H1 (cell line): ENCODE data around the gene C12orf42.

Experiments used
- EZH2 ChIP-seq: fragments of 200-600 bp; sonication (generic); IDR thresholded peaks from 2 replicates; pipeline ENCODE4 v1.7.1; 2012; ENCODE audit warnings: low read depth, mild to moderate bottlenecking, moderate library complexity, low read length, inconsistent platforms; ENCODE audit not compliant: severe bottlenecking
- POLR2A ChIP-seq, 2 experiments: IDR thresholded peaks; 1 replicate in 1 of 2; 2 replicates in 1 of 2; pipeline ENCODE4 v1.6.1; 2011; ENCODE audit warnings: low read depth in 2 of 2, low read length in 2 of 2, mild to moderate bottlenecking in 2 of 2; ENCODE audit errors: control extremely low read depth in 1 of 2
- TBP ChIP-seq: IDR thresholded peaks from 2 replicates; pipeline ENCODE4 v1.6.1; 2011; ENCODE audit warnings: low read depth, low read length, improper control_type of control experiment
- TF ChIP-seq, protein P1 (sequence below), 3 experiments: IDR thresholded peaks; 1 replicate in 2 of 3; 2 replicates in 1 of 3; pipeline versions ENCODE4 v1.5.1 to v1.6.1; 2011; ENCODE audit warnings: low read length in 3 of 3, mild to moderate bottlenecking in 3 of 3, inconsistent platforms in 2 of 3, low read depth in 1 of 3, moderate library complexity in 1 of 3; ENCODE audit not compliant: insufficient read depth in 1 of 3; ENCODE audit errors: control extremely low read depth in 1 of 3
- TF ChIP-seq, protein P2 (sequence below): IDR thresholded peaks from 2 replicates; pipeline ENCODE4 v1.6.1; 2012; ENCODE audit warnings: low read length, inconsistent platforms

DNA sequence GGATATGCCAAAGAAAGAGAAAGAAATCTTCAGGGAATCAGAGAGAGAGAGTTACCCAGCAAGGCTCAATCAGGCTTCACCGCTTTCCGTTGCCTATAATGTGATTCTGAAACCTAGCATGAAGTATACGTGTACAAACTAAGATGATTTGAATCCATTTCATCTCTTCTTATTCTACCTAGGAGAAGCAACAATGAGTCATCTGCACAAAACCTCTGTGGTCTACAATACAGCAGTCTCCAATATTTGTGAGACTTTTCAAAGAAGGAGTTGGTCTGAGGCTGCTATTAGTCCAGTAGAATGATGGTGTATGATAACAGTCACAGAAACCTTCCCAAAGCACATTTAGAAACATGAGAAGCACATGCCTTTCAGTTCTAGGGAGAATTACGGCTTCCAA lies 141.9 kb downstream of the C12orf42 start:
- TF ChIP-seq, protein P1, sequence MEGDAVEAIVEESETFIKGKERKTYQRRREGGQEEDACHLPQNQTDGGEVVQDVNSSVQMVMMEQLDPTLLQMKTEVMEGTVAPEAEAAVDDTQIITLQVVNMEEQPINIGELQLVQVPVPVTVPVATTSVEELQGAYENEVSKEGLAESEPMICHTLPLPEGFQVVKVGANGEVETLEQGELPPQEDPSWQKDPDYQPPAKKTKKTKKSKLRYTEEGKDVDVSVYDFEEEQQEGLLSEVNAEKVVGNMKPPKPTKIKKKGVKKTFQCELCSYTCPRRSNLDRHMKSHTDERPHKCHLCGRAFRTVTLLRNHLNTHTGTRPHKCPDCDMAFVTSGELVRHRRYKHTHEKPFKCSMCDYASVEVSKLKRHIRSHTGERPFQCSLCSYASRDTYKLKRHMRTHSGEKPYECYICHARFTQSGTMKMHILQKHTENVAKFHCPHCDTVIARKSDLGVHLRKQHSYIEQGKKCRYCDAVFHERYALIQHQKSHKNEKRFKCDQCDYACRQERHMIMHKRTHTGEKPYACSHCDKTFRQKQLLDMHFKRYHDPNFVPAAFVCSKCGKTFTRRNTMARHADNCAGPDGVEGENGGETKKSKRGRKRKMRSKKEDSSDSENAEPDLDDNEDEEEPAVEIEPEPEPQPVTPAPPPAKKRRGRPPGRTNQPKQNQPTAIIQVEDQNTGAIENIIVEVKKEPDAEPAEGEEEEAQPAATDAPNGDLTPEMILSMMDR (IDR thresholded peaks at IDR 0.05; ENCODE audit: control extremely low read depth in 1 of 3, insufficient read depth in 1 of 3, low read depth in 1 of 3, low read length in 3 of 3) = no peak
- TF ChIP-seq, protein P2, sequence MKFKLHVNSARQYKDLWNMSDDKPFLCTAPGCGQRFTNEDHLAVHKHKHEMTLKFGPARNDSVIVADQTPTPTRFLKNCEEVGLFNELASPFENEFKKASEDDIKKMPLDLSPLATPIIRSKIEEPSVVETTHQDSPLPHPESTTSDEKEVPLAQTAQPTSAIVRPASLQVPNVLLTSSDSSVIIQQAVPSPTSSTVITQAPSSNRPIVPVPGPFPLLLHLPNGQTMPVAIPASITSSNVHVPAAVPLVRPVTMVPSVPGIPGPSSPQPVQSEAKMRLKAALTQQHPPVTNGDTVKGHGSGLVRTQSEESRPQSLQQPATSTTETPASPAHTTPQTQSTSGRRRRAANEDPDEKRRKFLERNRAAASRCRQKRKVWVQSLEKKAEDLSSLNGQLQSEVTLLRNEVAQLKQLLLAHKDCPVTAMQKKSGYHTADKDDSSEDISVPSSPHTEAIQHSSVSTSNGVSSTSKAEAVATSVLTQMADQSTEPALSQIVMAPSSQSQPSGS = no peak
- TF ChIP-seq TBP (no peak), EZH2 (no peak), POLR2A (IDR thresholded peaks at IDR 0.05; ENCODE audit: control extremely low read depth in 1 of 2, low read depth in 2 of 2, low read length in 2 of 2) (no peak)
